ENCODE results near the gene JAKMIP3.

Gene JAKMIP3

DNA sequence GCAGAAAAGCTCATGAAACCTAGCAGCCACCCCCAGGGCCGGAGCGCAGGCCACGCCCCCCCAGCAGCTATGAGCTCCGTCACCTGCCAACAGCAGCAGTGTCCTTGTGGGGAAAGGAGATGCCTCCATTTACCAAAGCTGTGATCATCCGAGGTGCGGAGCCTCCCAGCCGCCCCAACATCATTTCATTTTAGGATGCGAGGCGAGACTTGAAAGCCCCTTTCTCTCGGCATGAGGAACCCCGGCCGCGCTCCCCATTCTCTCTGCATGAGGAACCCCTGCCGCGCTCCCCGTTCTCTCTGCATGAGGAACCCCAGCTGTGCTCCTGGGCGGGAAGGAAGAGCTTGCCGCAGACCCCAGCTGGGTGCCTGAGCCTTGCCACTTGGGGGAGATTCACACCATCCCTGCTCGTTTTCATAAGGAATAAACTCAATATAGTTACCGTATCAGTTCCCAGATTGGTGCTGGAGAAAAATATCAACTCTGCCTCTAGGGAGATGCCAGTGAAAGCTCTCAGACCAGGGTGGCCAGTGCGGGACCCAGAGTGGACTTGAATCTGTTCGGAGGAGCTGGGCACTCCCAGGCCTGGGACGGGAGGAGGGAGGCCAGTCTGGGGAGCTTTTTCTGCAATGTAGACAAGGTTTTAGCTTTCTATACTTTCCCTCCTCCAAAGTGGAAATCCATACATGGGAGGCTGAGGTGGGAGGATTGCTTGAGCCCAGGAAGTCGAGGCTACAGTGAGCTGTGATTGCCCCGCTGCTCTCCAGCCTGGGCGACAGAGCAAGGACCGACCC, 35.0 kb downstream of the JAKMIP3 start:
- DNase-seq: no peak

DNA sequence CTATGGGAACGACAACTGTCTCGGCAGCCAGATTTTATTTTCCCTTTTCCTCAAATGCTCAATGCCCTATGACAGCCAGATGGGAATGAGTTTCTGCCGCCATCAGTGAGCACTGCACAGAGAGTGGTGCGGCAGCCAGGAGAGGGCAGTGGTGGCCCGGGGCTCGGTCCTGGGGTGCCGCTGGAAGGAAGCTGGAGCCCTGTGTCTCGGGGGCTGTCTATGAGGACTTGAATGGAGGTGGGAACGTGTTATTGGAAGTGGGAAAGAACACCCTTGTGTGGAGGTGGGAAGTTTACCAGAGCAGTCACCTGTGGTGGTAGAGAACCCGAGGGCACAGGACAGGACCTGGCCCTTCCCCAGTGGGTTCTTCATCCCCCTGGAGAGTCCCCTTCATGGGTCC, 35.8 kb downstream of the JAKMIP3 start:
- DNase-seq: no peak

DNA sequence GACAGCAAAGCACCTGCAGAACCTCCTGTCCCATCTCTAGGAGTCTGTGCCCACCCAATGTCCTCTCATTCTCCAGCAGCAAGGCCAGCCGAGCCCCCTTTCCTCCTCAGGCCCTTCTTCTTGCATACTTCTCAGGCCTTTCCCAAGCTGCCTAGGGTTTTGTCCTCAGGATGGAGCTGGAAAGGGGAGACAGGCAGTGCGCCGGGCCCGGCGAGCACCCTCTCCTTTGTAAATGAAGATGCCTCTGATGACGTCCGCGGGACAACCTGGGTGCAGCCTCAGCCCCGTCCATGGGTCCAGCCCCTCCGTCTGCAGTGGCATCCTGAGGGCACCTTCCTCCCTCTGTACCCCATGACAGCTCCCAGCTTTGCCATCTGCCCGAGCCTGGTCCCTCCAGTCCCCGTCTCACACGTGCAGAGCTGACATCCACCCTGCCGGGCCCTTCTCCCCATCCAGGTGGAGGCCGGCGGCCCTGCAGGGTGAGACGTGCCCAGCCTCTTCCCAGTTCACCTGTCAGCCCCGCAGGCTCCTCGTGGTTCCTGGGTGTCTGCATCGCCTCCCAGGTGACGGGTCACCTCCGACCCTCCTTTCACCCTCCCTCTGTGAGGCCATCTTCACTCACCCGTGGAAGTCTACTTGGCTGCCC, 36.4 kb downstream of the JAKMIP3 start:
- no peak for DNase-seq

DNA sequence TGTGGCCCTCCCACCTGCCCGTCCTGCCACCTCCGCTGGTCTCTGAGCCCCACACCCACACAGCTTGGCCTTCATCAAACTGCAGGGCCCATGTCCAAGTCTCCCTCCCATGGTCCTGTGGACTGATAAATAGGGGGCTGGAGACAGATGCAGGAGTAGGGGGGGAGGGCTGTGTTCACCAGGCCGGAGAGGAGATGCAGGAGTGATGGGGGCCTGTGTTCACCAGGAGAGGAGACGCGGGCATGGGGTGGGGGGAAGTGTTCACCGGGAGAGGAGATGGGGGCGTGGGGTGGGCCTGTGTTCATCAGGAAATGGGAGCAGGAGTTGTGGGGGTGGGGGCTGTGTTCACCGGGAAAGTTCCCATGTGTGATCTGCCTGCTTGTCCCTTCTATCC, 37.0 kb downstream of the JAKMIP3 start:
- DNase-seq: no peak

DNA sequence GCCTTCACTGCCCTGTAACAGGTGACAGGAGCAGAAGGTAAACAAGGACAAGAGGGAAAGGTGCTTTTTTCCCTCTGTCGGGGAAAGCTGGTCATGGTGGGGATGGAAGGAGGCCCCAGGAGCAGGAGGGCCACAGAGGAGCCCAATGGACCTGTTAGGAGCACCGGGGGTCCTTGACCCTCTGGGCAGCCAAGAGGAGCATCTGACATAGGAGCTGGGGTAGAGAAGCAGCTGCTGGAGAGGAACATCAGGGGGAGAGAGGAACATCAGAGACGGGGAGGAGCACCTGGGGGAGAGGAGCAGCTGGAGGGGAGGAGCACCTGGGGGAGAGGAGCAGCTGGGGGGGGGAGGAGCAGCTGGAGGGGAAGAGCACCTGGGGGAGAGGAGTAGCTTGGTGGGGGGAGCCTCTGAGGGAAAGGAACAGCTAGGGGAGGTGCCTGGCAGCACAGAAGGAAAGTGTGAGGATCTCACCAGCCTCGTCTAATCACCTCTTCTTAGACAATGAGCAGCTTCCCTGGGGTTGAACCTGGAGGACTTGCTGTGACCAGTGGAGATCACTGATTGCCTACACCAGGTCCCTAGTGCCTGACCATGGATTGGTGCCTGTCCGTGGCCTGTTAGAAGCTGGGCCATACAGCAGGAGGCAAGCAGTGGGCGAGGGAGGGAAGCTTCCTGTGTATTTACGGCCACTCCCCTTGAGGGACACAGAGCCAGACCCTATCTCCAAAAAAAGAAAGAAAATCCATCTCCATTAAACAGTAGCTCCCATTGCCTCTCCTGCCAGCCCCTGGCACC, 37.6 kb downstream of the JAKMIP3 start:
- no peak for DNase-seq

DNA sequence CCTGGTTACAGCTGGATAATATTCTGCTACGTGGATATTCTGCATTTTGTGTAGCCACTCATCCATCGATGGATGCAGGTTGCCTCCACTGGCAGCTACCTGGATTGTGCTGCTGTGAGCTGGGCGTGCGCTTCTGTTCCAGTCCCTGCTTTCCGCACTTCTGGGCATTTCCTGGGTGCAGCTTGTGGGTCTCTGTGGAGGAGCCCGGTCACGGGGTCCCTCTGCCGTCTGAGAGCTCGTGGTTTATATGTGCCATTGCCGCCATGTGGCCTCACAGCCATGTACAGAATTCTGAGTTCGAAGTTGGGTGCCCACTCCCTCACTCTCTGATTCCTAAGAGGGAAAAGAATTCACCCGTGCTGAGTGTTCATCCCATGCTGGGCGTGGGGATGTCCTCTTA, 38.3 kb downstream of the JAKMIP3 start:
- DNase-seq: no peak

DNA sequence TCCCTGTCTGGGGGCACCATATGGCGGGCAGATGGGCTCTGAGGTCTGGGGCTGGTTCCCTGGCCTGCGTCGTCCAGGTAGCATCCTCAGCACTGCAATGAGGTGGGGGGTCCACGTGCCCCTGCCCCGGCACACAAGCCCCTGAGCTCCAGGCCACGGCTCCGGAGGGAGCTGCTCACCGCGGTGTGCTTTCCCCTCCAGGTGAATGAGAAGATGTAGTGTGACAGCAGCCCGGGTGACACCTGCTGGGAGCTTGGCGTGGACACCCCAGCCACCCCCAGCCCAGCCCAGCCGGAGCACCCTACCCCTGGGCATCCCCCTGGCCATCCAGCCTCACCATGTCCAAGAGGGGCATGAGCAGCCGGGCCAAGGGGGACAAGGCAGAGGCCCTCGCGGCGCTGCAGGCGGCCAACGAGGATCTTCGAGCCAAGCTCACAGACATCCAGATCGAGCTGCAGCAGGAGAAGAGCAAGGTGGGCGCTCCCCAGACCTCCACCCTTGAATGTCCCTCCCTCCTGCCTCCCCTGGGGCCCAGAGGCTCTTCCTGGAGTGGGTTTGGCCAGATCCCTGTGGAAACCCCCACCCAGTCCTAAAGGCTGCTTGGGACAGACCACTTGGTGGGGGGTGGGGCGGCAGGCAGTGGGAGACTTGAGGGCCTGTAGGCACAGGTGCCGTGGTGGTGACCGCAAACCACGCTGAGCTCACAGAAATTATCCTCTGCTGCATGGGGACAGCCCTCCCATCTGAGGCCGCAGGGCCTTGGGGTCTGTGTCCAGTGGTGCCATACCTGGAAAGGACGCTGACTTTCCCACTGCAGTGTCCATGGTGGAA, 38.9 kb downstream of the JAKMIP3 start:
- no peak for DNase-seq

DNA sequence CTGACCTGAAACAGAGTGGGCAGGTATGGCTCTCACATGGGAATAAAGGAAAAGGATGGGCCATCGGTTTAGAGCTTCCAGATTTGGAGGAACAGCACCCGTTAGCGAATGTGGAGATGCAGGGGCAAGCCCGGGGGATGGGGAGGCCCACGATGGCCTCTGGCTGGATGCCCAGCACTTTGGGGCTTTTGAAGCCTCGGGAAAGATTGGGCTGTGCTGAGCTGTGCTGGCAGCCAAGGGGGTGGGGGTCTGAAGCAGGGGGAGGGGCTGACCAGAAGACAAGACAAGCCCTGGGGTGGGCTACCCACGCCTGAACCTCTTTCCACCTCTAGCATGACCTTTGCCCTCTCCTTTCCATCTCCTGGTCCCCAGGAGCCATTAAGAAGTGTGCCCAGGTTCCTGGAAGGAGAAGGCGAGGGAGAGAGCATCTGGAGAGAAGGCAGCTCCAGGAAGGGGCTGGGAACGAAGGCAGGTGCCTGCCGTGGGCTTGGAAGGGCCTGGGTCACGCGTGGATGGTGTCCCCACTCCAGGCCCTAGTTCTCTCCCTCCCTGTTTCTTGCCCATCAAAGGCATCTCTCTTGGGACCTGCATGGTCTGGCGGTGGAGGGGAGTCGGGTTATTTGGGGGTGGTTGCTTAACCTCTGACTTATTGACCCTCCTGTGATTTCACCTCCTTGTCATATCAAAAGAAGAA, 39.7 kb downstream of the JAKMIP3 start:
- DNase-seq: no peak

DNA sequence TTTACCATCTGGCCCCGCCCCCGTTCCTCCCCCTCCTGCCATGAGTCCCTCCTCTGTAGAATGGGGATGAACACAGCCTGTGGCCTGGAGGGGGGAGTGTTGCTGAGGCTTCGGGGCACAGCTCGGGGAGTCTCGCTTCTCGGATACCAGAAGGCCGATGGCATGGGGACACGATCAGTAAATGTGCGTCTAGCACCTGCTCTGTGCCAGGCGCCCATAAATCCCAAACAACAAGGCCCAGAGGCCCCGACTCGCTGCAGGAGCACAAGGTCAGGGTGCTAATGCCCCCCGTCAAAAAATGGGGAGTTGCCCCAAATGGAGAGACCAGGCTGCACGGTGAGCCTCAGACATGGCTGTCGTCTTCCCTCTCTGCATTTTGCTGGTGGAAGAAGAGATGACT, 40.7 kb downstream of the JAKMIP3 start:
- no peak for DNase-seq

DNA sequence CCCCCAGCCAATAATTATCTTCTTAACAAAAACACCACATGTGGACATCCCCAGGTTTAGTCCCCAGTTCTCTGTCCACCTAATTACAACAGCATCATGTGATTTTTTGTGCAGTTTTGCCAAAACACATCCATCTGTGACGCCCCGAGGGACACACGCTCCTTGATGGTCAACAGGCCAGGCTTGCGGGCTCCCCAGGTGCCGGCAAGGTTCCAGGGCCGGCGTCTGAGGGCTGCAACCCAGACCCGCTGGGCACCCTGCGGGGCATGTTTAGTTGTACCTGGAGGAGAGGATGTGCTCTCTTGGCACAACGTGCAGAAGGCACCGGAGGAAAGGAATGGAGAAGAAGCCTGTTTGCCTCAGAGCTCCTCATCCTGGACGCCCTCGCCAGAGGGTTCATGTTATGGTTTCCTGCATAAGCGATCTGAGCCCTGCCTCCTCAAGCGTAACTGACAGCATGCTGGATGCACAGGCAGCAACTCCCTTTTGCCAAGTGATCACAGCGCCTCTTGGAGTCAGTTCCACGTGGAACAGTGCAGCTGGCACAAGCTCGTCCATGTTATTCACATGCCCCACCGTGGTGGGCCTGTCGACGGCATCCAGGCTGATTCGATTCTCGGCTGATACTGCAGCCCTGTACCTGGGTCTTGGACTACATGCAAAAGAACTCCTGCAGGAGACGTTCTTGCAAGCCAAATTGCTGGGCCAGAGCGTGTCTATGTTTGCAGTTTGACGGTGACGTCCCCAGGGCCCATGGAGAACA, 41.6 kb downstream of the JAKMIP3 start:
- no peak for DNase-seq

DNA sequence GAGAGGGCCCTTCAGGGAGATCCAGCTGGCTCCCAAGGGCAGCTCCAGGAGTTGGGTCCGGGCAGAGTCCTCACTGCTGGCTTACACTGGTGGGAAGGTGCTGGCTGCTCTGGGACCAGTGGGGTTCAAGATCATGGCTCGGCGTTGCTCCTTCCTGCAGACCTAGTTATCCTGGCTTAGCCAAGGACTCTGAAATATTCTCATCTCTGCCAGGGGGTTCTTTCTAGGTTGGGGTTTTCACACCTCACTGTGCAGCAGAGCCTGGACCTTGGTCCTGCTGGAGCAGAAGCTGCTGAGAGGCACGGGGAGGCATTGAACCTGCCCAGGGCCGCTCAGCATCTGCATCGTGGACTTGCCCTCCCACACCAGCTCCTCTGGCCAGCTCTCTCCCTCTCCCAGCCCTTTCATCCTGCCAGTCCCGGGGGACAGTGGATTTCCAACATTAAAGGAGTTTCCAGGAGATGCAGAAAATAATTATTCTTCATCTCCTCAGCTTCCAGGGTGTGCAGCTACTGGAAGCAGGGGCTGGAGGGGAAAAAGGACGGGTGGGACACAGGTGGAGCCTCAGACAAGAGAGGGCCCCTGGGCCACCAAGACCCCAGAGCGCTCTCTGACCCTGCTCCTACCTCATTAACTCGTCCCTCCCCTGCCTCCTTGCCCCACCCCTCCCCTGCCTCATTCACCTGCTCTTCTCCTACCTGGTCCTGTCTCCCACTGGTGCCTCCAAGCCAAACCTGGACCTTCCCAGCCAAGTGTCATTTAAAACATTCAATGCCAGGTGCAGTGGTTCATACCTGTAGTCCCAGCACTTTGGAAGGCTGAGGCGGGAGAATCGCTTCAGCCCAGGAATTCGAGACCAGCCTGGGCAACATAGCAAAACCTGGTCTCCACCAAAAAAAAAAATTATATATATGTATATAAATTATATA, 42.5 kb downstream of the JAKMIP3 start:
- DNase-seq: no peak

DNA sequence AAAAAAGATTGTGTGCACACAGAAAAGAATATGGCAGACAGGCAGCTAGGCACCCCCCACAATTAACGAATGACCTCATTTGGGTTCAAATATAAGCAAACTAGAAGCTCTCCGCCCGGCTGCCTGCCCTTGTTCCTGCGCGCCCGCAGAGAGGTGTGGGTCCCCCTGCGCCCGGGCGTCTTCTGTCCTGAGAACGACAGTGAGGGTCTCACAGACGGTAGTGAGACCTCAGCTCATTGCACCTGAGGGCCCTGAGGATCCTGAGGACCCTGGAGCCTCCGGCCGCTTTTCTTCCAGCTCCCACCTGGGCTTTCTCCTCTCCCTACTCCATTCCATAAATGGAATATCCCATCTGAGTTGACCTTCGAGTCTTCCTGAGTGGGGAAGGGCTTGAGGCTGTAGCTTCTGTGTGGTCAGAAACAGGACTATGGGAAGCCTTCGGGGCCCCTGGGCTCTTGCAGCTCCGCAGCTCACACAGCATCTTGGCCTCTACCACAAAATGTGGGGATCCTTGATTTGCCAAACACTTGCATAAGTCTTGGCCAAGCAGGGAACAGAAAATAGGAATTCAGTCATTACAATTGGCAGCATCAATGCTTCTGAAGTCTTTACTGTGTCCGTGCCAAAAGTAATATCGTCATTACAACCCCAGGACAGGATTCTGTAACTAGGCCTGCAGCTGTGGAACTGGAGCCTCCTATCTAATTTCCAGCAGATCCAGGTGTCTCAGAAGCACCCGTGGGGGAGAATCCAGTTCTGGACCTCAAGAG, 43.8 kb downstream of the JAKMIP3 start:
- DNase-seq: peak; percentile 63

DNA sequence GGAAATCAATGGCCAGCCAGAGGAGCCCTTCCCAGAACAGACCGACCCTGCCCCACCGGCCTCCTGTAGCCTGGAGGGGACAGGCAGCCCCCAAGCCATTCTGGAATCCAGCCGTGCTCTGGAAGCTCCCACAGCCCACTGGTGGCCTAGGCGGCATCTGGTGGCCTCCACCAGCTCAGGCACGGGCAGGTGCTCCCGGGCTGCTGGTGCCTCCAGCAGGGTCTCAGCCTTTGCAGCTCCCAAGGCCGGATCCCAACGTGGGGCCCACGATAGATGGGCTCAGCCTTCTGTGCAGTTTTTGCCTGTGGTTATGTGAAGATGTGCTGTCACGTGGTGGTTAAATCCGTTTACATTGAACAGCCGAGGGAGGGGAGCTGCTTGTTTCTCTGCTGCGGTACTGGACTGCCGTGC, 44.4 kb downstream of the JAKMIP3 start:
- DNase-seq: no peak

DNA sequence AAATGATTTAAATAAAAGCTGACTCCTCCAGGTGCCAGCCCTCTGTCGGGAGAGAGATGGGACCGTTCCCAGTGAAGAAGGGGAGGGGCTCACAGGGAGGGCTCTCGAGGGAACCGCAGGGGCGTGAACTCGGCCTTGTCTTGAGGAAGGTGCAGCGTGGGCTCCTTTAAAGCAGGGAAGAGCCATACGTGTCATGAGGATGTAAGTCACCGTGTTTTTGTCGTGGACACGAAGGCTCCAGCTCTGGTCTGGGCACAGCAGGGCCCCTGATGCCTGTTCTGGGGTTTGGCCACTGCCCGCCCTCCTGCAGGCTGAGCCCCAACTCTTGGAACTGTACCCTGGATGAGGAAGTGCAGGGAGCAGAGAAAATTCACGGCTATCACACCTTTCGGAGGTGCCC, 45.0 kb downstream of the JAKMIP3 start:
- no peak for DNase-seq

DNA sequence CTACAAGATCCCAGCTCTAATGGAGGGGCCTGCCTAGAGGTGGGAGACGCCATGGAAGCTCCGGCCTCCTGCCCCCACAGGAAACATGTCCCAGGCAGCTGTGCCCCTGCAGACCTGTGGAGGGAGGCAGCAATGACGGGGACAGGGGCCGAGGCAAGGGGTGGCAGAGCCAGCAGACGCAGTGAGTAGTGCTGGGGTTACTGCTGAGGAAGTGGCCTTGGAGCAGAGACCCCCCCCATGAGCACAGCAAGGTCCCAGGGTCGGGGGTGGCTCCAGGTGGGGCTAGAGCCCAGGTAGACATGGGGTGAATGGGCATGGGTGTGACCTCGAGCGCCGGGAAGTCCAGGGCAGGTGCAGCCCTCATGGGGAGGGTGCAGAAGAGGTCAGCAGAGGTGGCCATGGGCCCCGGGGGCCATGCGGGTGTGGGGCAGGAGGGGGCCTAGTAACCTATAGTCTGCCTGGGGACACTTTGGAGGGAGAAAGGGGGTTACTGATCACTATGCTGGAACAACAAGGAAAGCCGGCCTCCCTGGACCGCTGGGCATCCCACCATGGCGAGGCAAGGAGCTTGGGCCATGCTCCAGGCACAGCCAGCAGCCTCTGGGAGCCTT, 45.5 kb downstream of the JAKMIP3 start:
- no peak for DNase-seq

DNA sequence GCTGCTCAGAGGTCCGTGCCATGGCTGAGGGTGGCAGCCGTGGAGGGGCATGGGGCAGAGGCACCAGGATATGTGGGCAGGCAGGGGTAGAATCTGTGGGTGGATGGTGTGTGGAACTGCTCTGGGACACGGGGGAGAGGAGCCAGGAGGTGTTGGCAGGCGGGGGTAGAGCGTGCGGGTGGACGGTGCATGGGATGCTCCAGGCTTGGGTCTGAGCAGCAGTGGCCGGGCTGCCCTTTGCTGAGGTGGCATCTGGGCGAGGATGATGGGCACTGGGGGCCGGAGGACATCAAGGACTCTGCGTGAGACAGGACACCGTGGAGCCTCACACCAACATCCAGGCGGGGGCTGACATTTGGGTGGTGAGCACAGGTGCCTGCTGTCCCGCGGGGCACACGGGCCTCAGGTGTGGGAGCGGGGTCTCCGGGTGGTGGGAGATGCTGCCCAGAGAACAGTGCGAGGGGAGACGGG, 46.2 kb downstream of the JAKMIP3 start:
- no peak for DNase-seq

DNA sequence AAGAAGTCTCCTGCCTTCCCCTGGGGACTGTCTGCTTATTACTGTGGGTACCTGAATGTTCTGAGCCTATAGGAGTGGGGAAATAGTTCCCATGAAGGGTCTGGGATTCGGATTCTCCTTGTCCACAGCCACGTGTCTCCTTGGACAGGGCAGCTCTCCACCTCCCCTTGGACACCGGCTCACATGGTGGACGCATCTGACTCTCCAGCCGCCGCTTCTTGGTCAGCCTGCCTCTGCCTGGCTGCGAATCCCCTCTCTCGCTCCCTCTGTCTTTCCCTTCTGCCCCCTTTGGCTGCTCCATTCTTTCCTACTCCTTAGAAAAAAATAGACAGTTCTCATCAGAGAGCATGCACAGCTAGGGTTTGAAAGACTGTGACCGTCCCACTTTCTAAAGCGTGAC, 46.9 kb downstream of the JAKMIP3 start:
- no peak for DNase-seq

DNA sequence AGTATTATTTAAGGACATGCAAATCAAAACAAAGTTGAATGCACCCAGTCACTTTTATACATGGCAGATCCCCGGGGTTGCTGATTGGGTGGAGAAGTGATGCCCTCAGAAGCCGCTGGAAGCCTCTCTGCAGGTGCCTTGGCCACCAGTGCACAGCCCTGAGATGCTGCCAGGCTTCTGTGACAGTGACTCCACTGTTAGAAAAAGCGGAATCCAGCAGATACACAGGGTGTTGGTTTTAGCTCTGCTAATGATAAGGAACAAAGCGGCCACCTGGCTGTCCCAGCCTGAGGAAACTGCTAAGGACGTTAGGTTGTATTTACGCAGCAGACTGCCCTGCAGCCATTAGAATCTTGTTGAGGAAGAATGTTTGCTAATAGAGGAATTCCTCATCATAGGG, 47.5 kb downstream of the JAKMIP3 start:
- DNase-seq: no peak

DNA sequence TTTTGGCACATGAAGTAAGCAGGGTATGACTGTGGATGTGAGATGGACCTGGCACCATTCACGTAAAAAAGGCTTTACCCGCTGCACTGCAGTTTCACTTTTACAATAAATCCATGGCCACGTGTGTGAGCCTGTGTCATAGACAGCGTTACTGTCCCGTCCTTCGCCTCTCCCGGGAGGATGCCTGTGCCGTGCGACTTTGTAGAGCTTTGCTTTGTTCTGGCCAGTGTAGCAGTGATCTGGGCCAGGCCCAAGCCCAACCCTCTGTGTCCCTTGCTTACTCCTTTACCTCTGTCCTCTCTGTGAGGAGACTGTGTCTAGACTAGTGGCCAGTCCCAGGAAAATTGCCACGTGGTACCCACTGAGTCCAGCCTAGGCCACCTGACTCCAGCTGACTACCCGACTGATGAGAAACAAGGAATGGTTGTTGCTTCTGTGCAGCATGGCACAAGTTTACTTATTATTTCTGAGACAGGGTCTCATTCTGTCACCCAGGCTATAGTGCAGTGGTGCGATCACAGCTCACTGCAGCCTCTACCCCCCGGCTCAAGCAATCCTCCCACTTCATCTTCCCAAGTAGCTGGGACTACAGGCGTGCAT, 48.1 kb downstream of the JAKMIP3 start:
- DNase-seq: no peak

Measured in left hindlimb (tissue), 1 donor.